K562 (cell line): ENCODE data around the gene FOXL2NB. TPM values are rescaled to one million over a fixed set of nuclear protein-coding genes. Genes with fewer than 3 reads are reported as not detected.
A peak's percentile ranks its signal among the peaks of the same experiment; 100 is the strongest.

Experiments used
- ATAC-seq: fragments of 200-7000 bp; cut with Tn5 transposase; 3 replicates; pipeline ENCODE4 v1.9.1; 2020; ENCODE audit warnings: moderate library complexity
- BruUV-seq: library from RNA; stranded (reverse); fragments of 400-500 nt; replicated peaks from 2 replicates; lab custom pipeline; 2021; lab: Mats Ljungman, UMichigan
- CTCF ChIA-PET: fragments of 300-600 bp; formaldehyde crosslinking; extraction: SDS; loops from one replicate; lab custom pipeline; 2021; ENCODE audit warnings: low intra/inter-chr PET ratio; lab: Yijun Ruan, JAX
- POLR2A ChIA-PET: fragments of 300-600, 350-650 bp; sonication (Branson Sonifier 250); formaldehyde crosslinking; extraction: SDS; loops from one replicate; lab custom pipeline; 2021; ENCODE audit warnings: antibody characterized with exemption, inconsistent platforms; lab: Yijun Ruan, JAX
- DNase-seq, 4 experiments: peaks; one replicate each; pipeline versions ENCODE4 v3.0.0 to v3.0.0-alpha.2; 2011 to 2018; ENCODE audit warnings: low spot score in 3 of 4, mixed read lengths in 3 of 4; ENCODE audit errors: extremely low read depth in 1 of 4
- FAIRE-seq: peaks from 2 replicates; lab custom pipeline; 2011; peaks lifted over from hg19 to GRCh38; lab: Jason Lieb, UNC
- H2AFZ ChIP-seq: 2 replicates; pipeline ENCODE4 v1.6.0; 2011; ENCODE audit warnings: low read depth, low read length, control low read depth, inconsistent platforms
- H3K27ac ChIP-seq: fragments of 200-600 bp; 3 replicates; pipeline ENCODE4 v1.8.0; 2011; ENCODE audit warnings: low read depth, mild to moderate bottlenecking, control low read depth, inconsistent platforms, low read length, moderate library complexity, mixed read lengths; ENCODE audit errors: extremely low read depth
- H3K27me3 ChIP-seq, 2 experiments: fragments of 300-600 bp in 1 of 2; 2 replicates in 1 of 2; 3 replicates in 1 of 2; pipeline versions ENCODE4 v1.6.0 to v1.8.0; 2011; ENCODE audit warnings: inconsistent platforms in 2 of 2, low read length in 2 of 2, mild to moderate bottlenecking in 1 of 2, mixed read lengths in 1 of 2, moderate library complexity in 1 of 2; ENCODE audit not compliant: control insufficient read depth in 2 of 2, insufficient read depth in 2 of 2
- H3K36me3 ChIP-seq: fragments of 300-600 bp; 3 replicates; pipeline ENCODE4 v1.8.0; 2011; ENCODE audit warnings: mild to moderate bottlenecking, low read length, inconsistent platforms; ENCODE audit not compliant: control insufficient read depth, insufficient read depth
- H3K4me1 ChIP-seq, 2 experiments: fragments of 200-600 bp in 1 of 2; replicated peaks in 1 of 2; 2 replicates in 1 of 2; 3 replicates in 1 of 2; pipeline versions ENCODE4 v1.5.1 to v1.8.0; 2011; ENCODE audit warnings: inconsistent platforms in 2 of 2, low read length in 2 of 2, mild to moderate bottlenecking in 1 of 2, mixed read lengths in 1 of 2, moderate library complexity in 1 of 2; ENCODE audit not compliant: control insufficient read depth in 2 of 2, insufficient read depth in 2 of 2
- H3K4me2 ChIP-seq: 2 replicates; pipeline ENCODE4 v1.6.1; 2011; ENCODE audit warnings: low read length, control low read depth, inconsistent platforms, mixed read lengths; ENCODE audit not compliant: insufficient read depth
- H3K4me3 ChIP-seq: fragments of 200-600 bp; sonication (generic), shearing (Covaris generic); 2 replicates; pipeline ENCODE4 v1.5.1; 2016; ENCODE audit warnings: control low read depth, inconsistent platforms
- H3K79me2 ChIP-seq: fragments of 200-600 bp; 3 replicates; pipeline ENCODE4 v1.8.0; 2011; ENCODE audit warnings: low read length, inconsistent platforms; ENCODE audit not compliant: control insufficient read depth, insufficient read depth
- H3K9ac ChIP-seq, 2 experiments: 2 replicates each; pipeline versions ENCODE4 v1.6.0 to v1.6.1; 2011; ENCODE audit warnings: low read depth in 2 of 2, low read length in 2 of 2, control low read depth in 1 of 2, inconsistent platforms in 1 of 2, mild to moderate bottlenecking in 1 of 2, mixed read lengths in 1 of 2; ENCODE audit not compliant: insufficient read depth in 1 of 2
- H3K9me1 ChIP-seq: one replicate; pipeline ENCODE4 v1.6.0; 2011; ENCODE audit warnings: inconsistent platforms, mild to moderate bottlenecking, low read length, moderate library complexity; ENCODE audit not compliant: control insufficient read depth, insufficient read depth
- H3K9me3 ChIP-seq: replicated peaks from 2 replicates; pipeline ENCODE4 v1.5.1; 2011; ENCODE audit warnings: low read depth, low read length, inconsistent platforms; ENCODE audit not compliant: control insufficient read depth, insufficient read depth
- H4K20me1 ChIP-seq: replicated peaks from 2 replicates; pipeline ENCODE4 v1.6.1; 2011; ENCODE audit warnings: low read length, inconsistent platforms, mixed read lengths; ENCODE audit not compliant: control insufficient read depth, insufficient read depth
- FOXK1 ChIP-seq: sonication (generic); formaldehyde crosslinking; IDR thresholded peaks from 2 replicates; pipeline ENCODE4 v1.8.0; 2022; ENCODE audit warnings: missing genetic modification reagents, mild to moderate bottlenecking, borderline replicate concordance
- NELFE ChIP-seq: IDR thresholded peaks from 2 replicates; pipeline ENCODE4 v1.6.1; 2011; ENCODE audit warnings: mild to moderate bottlenecking; ENCODE audit not compliant: insufficient read depth, insufficient read length
- NFIC ChIP-seq: fragments of 450-650 bp; IDR thresholded peaks from 2 replicates; pipeline ENCODE4 v1.6.1; 2017; ENCODE audit warnings: mild to moderate bottlenecking, inconsistent platforms
- RBM22 ChIP-seq: fragments of 200-400 bp; formaldehyde crosslinking; IDR thresholded peaks from 2 replicates; pipeline ENCODE4 v1.6.1; 2018; ENCODE audit warnings: low read length, low read depth; ENCODE audit not compliant: poor library complexity, severe bottlenecking
- SRSF9 ChIP-seq: fragments of 200-400 bp; formaldehyde crosslinking; IDR thresholded peaks from 2 replicates; pipeline ENCODE4 v1.6.1; 2017; ENCODE audit warnings: low read depth, low read length, borderline replicate concordance
- WGBS: fragments of 100-300 bp; shearing (Covaris generic); methylation state at CpG from one replicate; pipeline ENCODE4 v1.1.6; 2016; ENCODE audit warnings: low coverage, mixed read lengths; ENCODE audit not compliant: insufficient coverage; ENCODE audit errors: missing lambda C conversion rate; 5-methylcytosine and 5-hydroxymethylcytosine counted together
- in situ Hi-C: fragments of 300-500 bp; cut with MboI; formaldehyde crosslinking; loops from 4 replicates; pipeline ENCODE4 v1.15.0; 2018; ENCODE audit warnings: inconsistent platforms, mixed read lengths
- intact Hi-C: fragments of 100-400 bp; cut with micrococcal nuclease; formaldehyde crosslinking; loops from 2 replicates; pipeline ENCODE4 v1.14.2; 2022
- polyA plus RNA-seq, 8 experiments: library from polyadenylated mRNA; depleted of rRNA in 4 of 8; stranded (reverse) in 5 of 8; unstranded in 3 of 8; fragments of >200 nt; fragmentation: Nextera tagmentation in 2 of 8; fragmentation: Illumina TruSeq in 1 of 8; extraction: Ambion mirVana in 2 of 8; extraction: Trizol in 1 of 8; gene quantifications; 2 replicates each; pipeline versions ENCODE4 v1.2.1 to v1.2.3, GENCODE V29; 2011 to 2014; ENCODE audit warnings: inconsistent platforms in 1 of 8, missing spikeins in 1 of 8
- total RNA-seq, 7 experiments: library from RNA; depleted of rRNA in 6 of 7; stranded (reverse); fragments of >200 nt in 6 of 7; fragmentation: Illumina TruSeq in 2 of 7; extraction: Trizol in 2 of 7; gene quantifications; 2 replicates each; pipeline versions ENCODE4 v1.2.1 to v1.2.3, GENCODE V29; 2011 to 2021; ENCODE audit warnings: low replicate concordance in 1 of 7

Gene FOXL2NB
- total and polyA plus RNA-seq, 9 of the 15 experiments (the other 6 are each of a cell fraction or from before 2014, with no cell fraction given), result 0.71 to 17.4 (median 9.0) TPM

DNA sequence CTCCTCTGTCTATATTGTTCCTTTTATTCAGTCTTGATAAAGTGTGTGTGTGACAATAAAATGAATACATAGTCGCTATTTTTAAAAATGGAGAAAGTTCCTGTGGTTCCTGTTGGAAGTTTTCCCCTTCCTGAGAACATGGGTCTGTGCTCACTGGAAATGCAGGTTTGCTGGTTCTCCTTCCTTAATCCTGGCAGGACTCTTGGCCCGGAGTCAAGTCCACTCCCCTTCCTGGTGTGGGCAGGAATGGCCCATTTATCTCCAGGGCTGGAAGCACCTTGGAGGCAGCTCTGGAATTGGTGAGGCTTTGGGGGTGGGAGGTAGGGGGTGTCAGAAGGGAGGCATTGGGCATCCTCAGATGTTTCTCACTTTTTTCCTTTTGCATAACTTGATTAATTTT lies 30.2 kb upstream of the FOXL2NB start:
- DNase-seq (no peak), ATAC-seq (no peak), FAIRE-seq (no peak)
- Histone ChIP-seq H3K9ac (no peak overlapping the region), H3K27ac (no peak overlapping the region), H3K36me3 (no peaks in the 10 kb centered on the region), H3K27me3 (no peaks in the 10 kb centered on the region), H3K79me2 (peaks cover 7% of the 10 kb centered on the region; the same call in 2 of the 3 replicates), H3K4me3 (no peak overlapping the region), H4K20me1 (no peaks in the 10 kb centered on the region), H3K9me1 (no peaks in the 10 kb centered on the region), H3K4me1 (peaks cover 29 to 32% of the 10 kb centered on the region in 2 experiments), H3K4me2 (no peak overlapping the region), H2AFZ (peak overlapping the region; percentile 60), H3K9me3 (no peaks in the 10 kb centered on the region)
- 0% methylated on average over 1 of the region's 2 CpGs for WGBS
- intact Hi-C loops, result loop anchor here (1.0 to 10.0 kb wide), 3 partner anchors 218 to 850 kb away; partner anchors contain the start of gene ARMC8
- BruUV-seq, result no TSS peak
- CTCF ChIA-PET, result interaction anchor here (0.9 to 2.5 kb wide), 4 partner anchors 84 to 323 kb away, joined by 3 to 21 read pairs (median 16); partner anchors contain the start of gene CEP70
- in situ Hi-C loops, result loop anchor here (5.0 kb wide), 2 partner anchors 85 to 220 kb away; partner anchors contain the start of gene PIK3CB
- TF ChIP-seq SRSF9 (no peak), NFIC (0 out of 2 replicates have a peak, but pooled peaks have one; percentile 21), RBM22 (no peak), FOXK1 (CRISPR knock-in tag) (no peak), NELFE (no peak)
- TF ChIP-seq, all 486 proteins: peak for 1
- POLR2A ChIA-PET, result interaction anchor here (0.8 to 1.9 kb wide), 7 partner anchors 10 to 499 kb away, joined by 3 to 11 read pairs (median 3); partner anchors contain the start of gene CEP70
